Panc1 (cell line): ENCODE results near the gene TBXAS1.

ENCODE experiments used
- POLR2AphosphoS5 ChIP-seq: IDR thresholded peaks from 2 replicates; pipeline ENCODE4 v1.6.1; 2012; ENCODE audit warnings: mild to moderate bottlenecking, low read depth, low read length, moderate library complexity
- SIN3A ChIP-seq: IDR thresholded peaks from 2 replicates; pipeline ENCODE4 v1.6.1; 2012; ENCODE audit warnings: low read depth, mild to moderate bottlenecking, low read length, moderate library complexity, borderline replicate concordance; ENCODE audit not compliant: insufficient read depth
- TCF7L2 ChIP-seq: IDR thresholded peaks from 2 replicates; pipeline ENCODE4 v1.6.1; 2011; ENCODE audit warnings: mild to moderate bottlenecking, low read depth, low read length, inconsistent platforms
- TF ChIP-seq, protein P1 (sequence below): fragments of 450-650 bp; IDR thresholded peaks from 2 replicates; pipeline ENCODE4 v1.5.1; 2017; ENCODE audit warnings: mild to moderate bottlenecking
- TF ChIP-seq, protein P2 (sequence below), 2 experiments: IDR thresholded peaks; 2 replicates each; pipeline ENCODE4 v1.6.1; 2011 to 2012; ENCODE audit warnings: low read depth in 2 of 2, control low read depth in 1 of 2, low read length in 1 of 2, mild to moderate bottlenecking in 1 of 2, moderate library complexity in 1 of 2; ENCODE audit not compliant: insufficient read depth in 1 of 2

DNA sequence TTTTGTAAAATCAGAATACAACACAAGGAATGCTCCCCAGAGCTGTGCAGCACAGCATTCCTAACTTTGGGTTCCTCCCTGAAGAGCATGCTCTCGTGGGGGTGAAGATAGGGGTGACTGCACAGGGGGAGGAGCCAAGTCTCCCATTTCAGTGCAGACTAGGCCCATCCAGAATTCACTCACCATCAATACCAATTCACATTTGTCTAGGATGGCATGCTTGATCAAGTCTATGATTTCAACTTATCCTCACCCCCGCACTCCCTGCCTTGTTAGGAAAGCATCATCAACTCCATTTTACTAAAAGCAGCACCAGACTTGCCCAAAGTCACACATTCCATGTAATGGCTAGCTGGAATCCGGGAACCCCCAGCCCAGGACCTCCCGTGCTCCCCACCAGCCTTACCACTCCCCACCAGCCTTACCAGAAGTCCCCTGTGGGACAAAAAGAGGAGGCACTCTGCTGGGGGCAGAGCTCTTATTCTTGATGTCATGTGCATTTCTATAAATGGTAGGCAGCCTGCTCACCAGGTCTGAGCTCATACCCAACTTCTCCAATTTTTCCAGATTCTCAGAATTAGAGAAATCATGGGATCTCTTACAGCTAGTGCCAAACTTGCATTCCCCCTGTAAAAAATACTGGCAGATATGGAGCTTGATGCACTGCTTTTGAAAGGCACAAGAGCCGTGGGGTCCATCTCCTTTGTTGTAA, 227.5 kb downstream of the TBXAS1 start:
- TF ChIP-seq, protein P1, sequence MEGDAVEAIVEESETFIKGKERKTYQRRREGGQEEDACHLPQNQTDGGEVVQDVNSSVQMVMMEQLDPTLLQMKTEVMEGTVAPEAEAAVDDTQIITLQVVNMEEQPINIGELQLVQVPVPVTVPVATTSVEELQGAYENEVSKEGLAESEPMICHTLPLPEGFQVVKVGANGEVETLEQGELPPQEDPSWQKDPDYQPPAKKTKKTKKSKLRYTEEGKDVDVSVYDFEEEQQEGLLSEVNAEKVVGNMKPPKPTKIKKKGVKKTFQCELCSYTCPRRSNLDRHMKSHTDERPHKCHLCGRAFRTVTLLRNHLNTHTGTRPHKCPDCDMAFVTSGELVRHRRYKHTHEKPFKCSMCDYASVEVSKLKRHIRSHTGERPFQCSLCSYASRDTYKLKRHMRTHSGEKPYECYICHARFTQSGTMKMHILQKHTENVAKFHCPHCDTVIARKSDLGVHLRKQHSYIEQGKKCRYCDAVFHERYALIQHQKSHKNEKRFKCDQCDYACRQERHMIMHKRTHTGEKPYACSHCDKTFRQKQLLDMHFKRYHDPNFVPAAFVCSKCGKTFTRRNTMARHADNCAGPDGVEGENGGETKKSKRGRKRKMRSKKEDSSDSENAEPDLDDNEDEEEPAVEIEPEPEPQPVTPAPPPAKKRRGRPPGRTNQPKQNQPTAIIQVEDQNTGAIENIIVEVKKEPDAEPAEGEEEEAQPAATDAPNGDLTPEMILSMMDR: no peak
- TF ChIP-seq POLR2AphosphoS5: no peak
- no peak for TF ChIP-seq SIN3A
- TF ChIP-seq, protein P2, sequence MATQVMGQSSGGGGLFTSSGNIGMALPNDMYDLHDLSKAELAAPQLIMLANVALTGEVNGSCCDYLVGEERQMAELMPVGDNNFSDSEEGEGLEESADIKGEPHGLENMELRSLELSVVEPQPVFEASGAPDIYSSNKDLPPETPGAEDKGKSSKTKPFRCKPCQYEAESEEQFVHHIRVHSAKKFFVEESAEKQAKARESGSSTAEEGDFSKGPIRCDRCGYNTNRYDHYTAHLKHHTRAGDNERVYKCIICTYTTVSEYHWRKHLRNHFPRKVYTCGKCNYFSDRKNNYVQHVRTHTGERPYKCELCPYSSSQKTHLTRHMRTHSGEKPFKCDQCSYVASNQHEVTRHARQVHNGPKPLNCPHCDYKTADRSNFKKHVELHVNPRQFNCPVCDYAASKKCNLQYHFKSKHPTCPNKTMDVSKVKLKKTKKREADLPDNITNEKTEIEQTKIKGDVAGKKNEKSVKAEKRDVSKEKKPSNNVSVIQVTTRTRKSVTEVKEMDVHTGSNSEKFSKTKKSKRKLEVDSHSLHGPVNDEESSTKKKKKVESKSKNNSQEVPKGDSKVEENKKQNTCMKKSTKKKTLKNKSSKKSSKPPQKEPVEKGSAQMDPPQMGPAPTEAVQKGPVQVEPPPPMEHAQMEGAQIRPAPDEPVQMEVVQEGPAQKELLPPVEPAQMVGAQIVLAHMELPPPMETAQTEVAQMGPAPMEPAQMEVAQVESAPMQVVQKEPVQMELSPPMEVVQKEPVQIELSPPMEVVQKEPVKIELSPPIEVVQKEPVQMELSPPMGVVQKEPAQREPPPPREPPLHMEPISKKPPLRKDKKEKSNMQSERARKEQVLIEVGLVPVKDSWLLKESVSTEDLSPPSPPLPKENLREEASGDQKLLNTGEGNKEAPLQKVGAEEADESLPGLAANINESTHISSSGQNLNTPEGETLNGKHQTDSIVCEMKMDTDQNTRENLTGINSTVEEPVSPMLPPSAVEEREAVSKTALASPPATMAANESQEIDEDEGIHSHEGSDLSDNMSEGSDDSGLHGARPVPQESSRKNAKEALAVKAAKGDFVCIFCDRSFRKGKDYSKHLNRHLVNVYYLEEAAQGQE (IDR thresholded peaks at IDR 0.05; ENCODE audit: insufficient read depth in 1 of 2, low read depth in 2 of 2, low read length in 1 of 2): no peak
- TF ChIP-seq TCF7L2: no peak
